ENCODE data around the gene CPNE7. TPM values are rescaled to one million over a fixed set of nuclear protein-coding genes. Genes with fewer than 3 reads are reported as not detected.
"Not testable (repeated sequence)": the region's sequence is repeated elsewhere in the genome, so short reads cannot be mapped to it uniquely, and the experiment has no call there.

Gene CPNE7
- total and polyA plus RNA-seq, 7 donors = 0.41 to 3.3 (median 0.71) TPM; not detected in 4

GRCh38 chr16:89584768-89585549 lies 9.4 kb downstream of the CPNE7 start:
- intact Hi-C loops (cut with DNase I) = no loop called here
- H3K27me3 ChIP-seq = no peaks in the 10 kb centered on the region
- WGBS, 2 donors = 70 to 75% methylated on average over 25 of the region's 25 CpGs
- no peaks in the 10 kb centered on the region for H3K9me3 ChIP-seq
- DNase-seq = no peak
- no peaks in the 10 kb centered on the region for H3K4me1 ChIP-seq
- H3K27ac ChIP-seq = no peak overlapping the region
- no peaks in the 10 kb centered on the region for H3K36me3 ChIP-seq
- H3K4me3 ChIP-seq = no peak overlapping the region
- TF ChIP-seq POLR2AphosphoS5 (IDR thresholded peaks at IDR 0.05) = no peak
- no peak for TF ChIP-seq EP300 (IDR thresholded peaks at IDR 0.05)
- no peak for TF ChIP-seq CTCF (IDR thresholded peaks at IDR 0.05)
- no peak for TF ChIP-seq POLR2A (IDR thresholded peaks at IDR 0.05)

GRCh38 chr16:89586218-89586617 lies 10.7 kb downstream of the CPNE7 start:
- no peak overlapping the region for H3K27ac ChIP-seq
- no peaks in the 10 kb centered on the region for H3K4me1 ChIP-seq
- WGBS, 2 donors = 79 to 82% methylated on average over 7 of the region's 7 CpGs
- no peaks in the 10 kb centered on the region for H3K27me3 ChIP-seq
- H3K36me3 ChIP-seq = no peaks in the 10 kb centered on the region
- no peaks in the 10 kb centered on the region for H3K9me3 ChIP-seq
- intact Hi-C loops (cut with DNase I) = no loop called here
- TF ChIP-seq EP300 (IDR thresholded peaks at IDR 0.05) = no peak
- no peak for TF ChIP-seq CTCF (IDR thresholded peaks at IDR 0.05)
- TF ChIP-seq POLR2A (IDR thresholded peaks at IDR 0.05) = no peak
- TF ChIP-seq POLR2AphosphoS5 (IDR thresholded peaks at IDR 0.05) = no peak
- no peak overlapping the region for H3K4me3 ChIP-seq
- DNase-seq = no peak

- 28 to 82% methylated on average over 20 to 22 of the region's 25 CpGs for WGBS, 2 donors
- H3K9me3 ChIP-seq = no peaks in the 10 kb centered on the region
- intact Hi-C loops (cut with DNase I) = no loop called here
- no peaks in the 10 kb centered on the region for H3K36me3 ChIP-seq
- TF ChIP-seq CTCF (IDR thresholded peaks at IDR 0.05) (no peak), POLR2AphosphoS5 (IDR thresholded peaks at IDR 0.05) (no peak), EP300 (IDR thresholded peaks at IDR 0.05) (no peak), POLR2A (IDR thresholded peaks at IDR 0.05) (no peak)
- no peak overlapping the region for H3K4me3 ChIP-seq
- H3K4me1 ChIP-seq = no peaks in the 10 kb centered on the region
- no peak for DNase-seq
- H3K27ac ChIP-seq = no peak overlapping the region
- H3K27me3 ChIP-seq = no peaks in the 10 kb centered on the region
Measured at GRCh38 chr16:89586853-89587252, 11.3 kb downstream of the CPNE7 start.

GRCh38 chr16:89587676-89588075 lies 12.1 kb downstream of the CPNE7 start:
- H3K36me3 ChIP-seq; H3K4me3 ChIP-seq; DNase-seq; H3K27me3 ChIP-seq; intact Hi-C loops (cut with DNase I); H3K4me1 ChIP-seq; H3K9me3 ChIP-seq; H3K27ac ChIP-seq: not testable (repeated sequence)
- WGBS, 2 donors = 93 to 96% methylated on average over 24 to 26 of the region's 36 CpGs

GRCh38 chr16:89588413-89589109 lies 13.0 kb downstream of the CPNE7 start:
- no peak for DNase-seq
- Histone ChIP-seq H3K9me3 (no peaks in the 10 kb centered on the region), H3K4me1 (no peaks in the 10 kb centered on the region), H3K36me3 (no peaks in the 10 kb centered on the region), H3K4me3 (no peak overlapping the region), H3K27me3 (no peaks in the 10 kb centered on the region), H3K27ac (no peak overlapping the region)
- intact Hi-C loops (cut with DNase I) = no loop called here
- TF ChIP-seq CTCF (IDR thresholded peaks at IDR 0.05) = no peak
- no peak for TF ChIP-seq POLR2A (IDR thresholded peaks at IDR 0.05)
- TF ChIP-seq EP300 (IDR thresholded peaks at IDR 0.05) = no peak
- no peak for TF ChIP-seq POLR2AphosphoS5 (IDR thresholded peaks at IDR 0.05)
- WGBS, 2 donors = 77 to 94% methylated on average over 26 of the region's 26 CpGs
